HEK293T (cell line): ENCODE data around the gene IFT25.

Experiments used
- ARNT ChIP-seq: fragments of 450-650 bp; IDR thresholded peaks from 2 replicates; pipeline ENCODE4 v1.6.1; 2017; ENCODE audit warnings: mild to moderate bottlenecking
- BHLHE40 ChIP-seq: fragments of 450-650 bp; IDR thresholded peaks from 2 replicates; pipeline ENCODE4 v1.6.1; 2016; ENCODE audit warnings: mild to moderate bottlenecking, moderate library complexity, borderline replicate concordance
- ELF4 ChIP-seq: fragments of 450-650 bp; IDR thresholded peaks from 2 replicates; pipeline ENCODE4 v1.6.1; 2017; ENCODE audit warnings: antibody characterized with exemption
- FOXA1 ChIP-seq: fragments of 450-650 bp; IDR thresholded peaks from 2 replicates; pipeline ENCODE4 v1.6.1; 2016; ENCODE audit warnings: mild to moderate bottlenecking
- FOXK2 ChIP-seq: fragments of 450-650 bp; IDR thresholded peaks from 2 replicates; pipeline ENCODE4 v1.6.1; 2016; ENCODE audit warnings: mild to moderate bottlenecking
- FOXM1 ChIP-seq: fragments of 450-650 bp; IDR thresholded peaks from 2 replicates; pipeline ENCODE4 v1.6.1; 2017; ENCODE audit warnings: mild to moderate bottlenecking, borderline replicate concordance
- NFRKB ChIP-seq: fragments of 450-650 bp; IDR thresholded peaks from 2 replicates; pipeline ENCODE4 v1.6.1; 2016; ENCODE audit warnings: mild to moderate bottlenecking, moderate library complexity
- PKNOX1 ChIP-seq: fragments of 450-650 bp; IDR thresholded peaks from 2 replicates; pipeline ENCODE4 v1.6.1; 2016
- SUZ12 ChIP-seq: fragments of 450-650 bp; IDR thresholded peaks from 2 replicates; pipeline ENCODE4 v1.6.1; 2016; ENCODE audit warnings: mild to moderate bottlenecking
- TARDBP ChIP-seq: fragments of 450-650 bp; IDR thresholded peaks from 2 replicates; pipeline ENCODE4 v1.6.1; 2016
- ZNF384 ChIP-seq: fragments of 450-650 bp; IDR thresholded peaks from 2 replicates; pipeline ENCODE4 v1.6.1; 2016

DNA sequence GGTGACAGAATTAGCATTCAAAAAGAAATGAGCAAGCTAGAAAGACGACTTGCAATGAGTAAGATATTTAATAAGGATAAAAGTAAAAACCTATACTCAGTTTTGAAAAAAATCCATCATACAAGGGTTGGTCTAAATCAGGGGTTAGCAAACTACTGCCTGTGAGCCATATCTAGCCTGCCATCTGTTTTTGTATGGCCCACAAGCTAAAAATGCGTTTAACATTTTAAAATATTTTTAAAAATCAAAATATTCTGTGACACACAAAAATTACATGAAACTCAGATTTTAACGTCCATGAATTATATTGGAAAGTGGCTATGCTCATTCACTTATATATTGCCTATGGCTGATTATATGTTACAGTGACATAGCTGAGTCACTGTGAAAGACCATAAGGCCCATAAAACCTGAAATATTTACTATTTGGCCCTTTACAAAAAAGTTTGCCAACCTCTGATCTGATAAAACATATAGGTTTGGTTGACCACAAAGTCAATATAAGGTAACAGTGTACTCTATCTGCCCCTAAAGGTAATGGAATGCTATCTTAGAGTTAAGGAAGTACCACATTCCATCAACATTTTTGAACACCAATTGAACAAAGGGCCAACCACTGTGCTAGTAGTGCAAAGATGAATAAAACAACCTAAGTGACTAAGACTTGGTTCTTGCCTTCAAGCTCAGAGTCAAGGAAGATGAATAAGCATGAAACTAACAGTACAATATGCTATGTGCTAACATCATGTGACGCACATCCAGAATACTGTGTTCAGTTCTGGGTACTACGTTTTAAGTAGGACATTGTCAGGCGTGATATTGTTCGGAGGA lies 3.2 kb downstream of the IFT25 start:
- TF ChIP-seq FOXM1, result no peak
- TF ChIP-seq BHLHE40, result no peak
- TF ChIP-seq ELF4, result no peak
- TF ChIP-seq ARNT, result no peak
- TF ChIP-seq ZNF384, result no peak
- no peak for TF ChIP-seq PKNOX1
- TF ChIP-seq NFRKB, result no peak
- no peak for TF ChIP-seq TARDBP
- TF ChIP-seq FOXA1, result no peak
- no peak for TF ChIP-seq SUZ12
- no peak for TF ChIP-seq FOXK2
